Measurements from ENCODE around the gene PIK3AP1. TPM values are rescaled to one million over a fixed set of nuclear protein-coding genes. Genes with fewer than 3 reads are reported as not detected.

The PIK3AP1 gene
- total RNA-seq, 3 donors from 2014 or later: 9.8 to 26.9 (median 14.2) TPM

GRCh38 chr10:96665306-96665705, 55.0 kb downstream of the PIK3AP1 start:
- Histone ChIP-seq H3K9me3 (no peaks in the 10 kb centered on the region), H3K4me1 (no peaks in the 10 kb centered on the region), H3K27ac (no peak overlapping the region), H3K36me3 (no peaks in the 10 kb centered on the region), H3K4me3 (no peak overlapping the region), H3K27me3 (no peaks in the 10 kb centered on the region)
- intact Hi-C loops (cut with DNase I; ENCODE audit: low total_unique reads): no loop called here
- TF ChIP-seq POLR2A (IDR thresholded peaks at IDR 0.05) (no peak), POLR2AphosphoS5 (IDR thresholded peaks at IDR 0.05) (no peak), CTCF (IDR thresholded peaks at IDR 0.05) (no peak)
- no peak for DNase-seq (ENCODE audit: low spot score in 2 of 2)

- no peak for DNase-seq (ENCODE audit: low spot score in 2 of 2)
- H3K36me3 ChIP-seq: no peaks in the 10 kb centered on the region
- no peak overlapping the region for H3K4me3 ChIP-seq
- no peaks in the 10 kb centered on the region for H3K27me3 ChIP-seq
- TF ChIP-seq CTCF (IDR thresholded peaks at IDR 0.05): no peak
- TF ChIP-seq POLR2A (IDR thresholded peaks at IDR 0.05): no peak
- TF ChIP-seq POLR2AphosphoS5 (IDR thresholded peaks at IDR 0.05): no peak
- intact Hi-C loops (cut with DNase I; ENCODE audit: low total_unique reads): no loop called here
- no peaks in the 10 kb centered on the region for H3K9me3 ChIP-seq
- no peaks in the 10 kb centered on the region for H3K4me1 ChIP-seq
- H3K27ac ChIP-seq: no peak overlapping the region
Observed at GRCh38 chr10:96664563-96664962, 55.8 kb downstream of the PIK3AP1 start.

GRCh38 chr10:96663797-96664196, 56.5 kb downstream of the PIK3AP1 start:
- Histone ChIP-seq H3K9me3 (no peaks in the 10 kb centered on the region), H3K4me3 (no peak overlapping the region), H3K27ac (no peak overlapping the region), H3K4me1 (no peaks in the 10 kb centered on the region), H3K27me3 (no peaks in the 10 kb centered on the region), H3K36me3 (no peaks in the 10 kb centered on the region)
- intact Hi-C loops (cut with DNase I; ENCODE audit: low total_unique reads): no loop called here
- no peak for DNase-seq (ENCODE audit: low spot score in 2 of 2)
- TF ChIP-seq CTCF (IDR thresholded peaks at IDR 0.05) (no peak), POLR2A (IDR thresholded peaks at IDR 0.05) (no peak), POLR2AphosphoS5 (IDR thresholded peaks at IDR 0.05) (no peak)

GRCh38 chr10:96661632-96662031, 58.7 kb downstream of the PIK3AP1 start:
- TF ChIP-seq POLR2A (IDR thresholded peaks at IDR 0.05) (no peak), POLR2AphosphoS5 (IDR thresholded peaks at IDR 0.05) (no peak), CTCF (IDR thresholded peaks at IDR 0.05) (no peak)
- no peak overlapping the region for H3K27ac ChIP-seq
- no peak for DNase-seq (ENCODE audit: low spot score in 2 of 2)
- intact Hi-C loops (cut with DNase I; ENCODE audit: low total_unique reads): no loop called here
- no peaks in the 10 kb centered on the region for H3K4me1 ChIP-seq
- no peaks in the 10 kb centered on the region for H3K9me3 ChIP-seq
- H3K36me3 ChIP-seq: no peaks in the 10 kb centered on the region
- no peaks in the 10 kb centered on the region for H3K27me3 ChIP-seq
- no peak overlapping the region for H3K4me3 ChIP-seq

- Histone ChIP-seq H3K4me1 (no peaks in the 10 kb centered on the region), H3K27ac (no peak overlapping the region), H3K9me3 (no peaks in the 10 kb centered on the region), H3K4me3 (no peak overlapping the region), H3K36me3 (no peaks in the 10 kb centered on the region), H3K27me3 (no peaks in the 10 kb centered on the region)
- intact Hi-C loops (cut with DNase I; ENCODE audit: low total_unique reads): no loop called here
- TF ChIP-seq POLR2A (IDR thresholded peaks at IDR 0.05) (no peak), CTCF (IDR thresholded peaks at IDR 0.05) (no peak), POLR2AphosphoS5 (IDR thresholded peaks at IDR 0.05) (no peak)
- no peak for DNase-seq (ENCODE audit: low spot score in 2 of 2)
Observed at GRCh38 chr10:96660297-96660696, 60.0 kb downstream of the PIK3AP1 start.
